Activated CD8-positive, alpha-beta memory T cell treated with anti-CD3 and anti-CD28 coated beads, Interleukin-2, amount 50 U/mL, for 48 hours (primary cell): ENCODE measurements around the gene RIC8B.
"Not testable (repeated sequence)": the region's sequence is repeated elsewhere in the genome, so short reads cannot be mapped to it uniquely, and the experiment has no call there.

Experiments used
- DNase-seq: peaks from one replicate; pipeline ENCODE4 v3.0.0-alpha.2; 2020

RIC8B gene

GRCh38 chr12:106907411-106907810 lies 132.9 kb downstream of the RIC8B start:
- DNase-seq, result no peak

GRCh38 chr12:106907846-106908245 lies 133.4 kb downstream of the RIC8B start:
- no peak for DNase-seq

GRCh38 chr12:106908561-106908960 lies 134.1 kb downstream of the RIC8B start:
- no peak for DNase-seq

GRCh38 chr12:106910202-106910601 lies 135.7 kb downstream of the RIC8B start:
- DNase-seq, result no peak

- DNase-seq, result no peak
Observed at GRCh38 chr12:106911581-106911980, 137.1 kb downstream of the RIC8B start.

GRCh38 chr12:106913456-106913855 lies 139.0 kb downstream of the RIC8B start:
- DNase-seq, result no peak

- DNase-seq, result no peak
Observed at GRCh38 chr12:106914796-106915634, 140.5 kb downstream of the RIC8B start.

GRCh38 chr12:106915635-106916026 lies 141.1 kb downstream of the RIC8B start:
- no peak for DNase-seq

GRCh38 chr12:106917503-106917902 lies 143.0 kb downstream of the RIC8B start:
- DNase-seq, result no peak

- DNase-seq, result no peak
Observed at GRCh38 chr12:106918746-106919145, 144.3 kb downstream of the RIC8B start.

- DNase-seq, result no peak
Observed at GRCh38 chr12:106919910-106920544, 145.5 kb downstream of the RIC8B start.

GRCh38 chr12:106921976-106922375 lies 147.5 kb downstream of the RIC8B start:
- not testable (repeated sequence) for DNase-seq

- DNase-seq, result not testable (repeated sequence)
Observed at GRCh38 chr12:106923594-106923993, 149.1 kb downstream of the RIC8B start.

- no peak for DNase-seq
Observed at GRCh38 chr12:106924268-106924861, 149.9 kb downstream of the RIC8B start.

- no peak for DNase-seq
Observed at GRCh38 chr12:106926657-106927056, 152.2 kb downstream of the RIC8B start.

GRCh38 chr12:106934277-106934676 lies 159.8 kb downstream of the RIC8B start:
- DNase-seq, result no peak
